Rectal smooth muscle tissue (tissue), 1 donor: ENCODE measurements around the gene ETNPPL.
A peak's percentile ranks its signal among the peaks of the same experiment; 100 is the strongest.

Experiments
- H3K27ac ChIP-seq: one replicate; pipeline ENCODE4 v1.7.0; 2013; ENCODE audit warnings: low read depth, low read length, inconsistent platforms
- H3K27me3 ChIP-seq: one replicate; pipeline ENCODE4 v1.7.0; 2013; ENCODE audit warnings: low read length; ENCODE audit not compliant: control insufficient read depth, insufficient read depth
- H3K36me3 ChIP-seq: one replicate; pipeline ENCODE4 v1.7.0; 2013; ENCODE audit warnings: low read length; ENCODE audit not compliant: control insufficient read depth, insufficient read depth
- H3K4me1 ChIP-seq: one replicate; pipeline ENCODE4 v1.7.0; 2013; ENCODE audit warnings: low read length; ENCODE audit not compliant: control insufficient read depth, insufficient read depth
- H3K4me3 ChIP-seq: one replicate; pipeline ENCODE4 v1.7.0; 2013; ENCODE audit warnings: low read length
- H3K9ac ChIP-seq: one replicate; pipeline ENCODE4 v1.7.0; 2013; ENCODE audit warnings: low read length

Gene ETNPPL

GRCh38 chr4:108783665-108784463 is 21.0 kb upstream of the ETNPPL start:
- Histone ChIP-seq H3K27me3 (no peaks in the 10 kb centered on the region), H3K4me3 (no peak overlapping the region), H3K9ac (no peak overlapping the region), H3K36me3 (no peaks in the 10 kb centered on the region), H3K4me1 (no peaks in the 10 kb centered on the region), H3K27ac (no peak overlapping the region)

- Histone ChIP-seq H3K27ac (no peak overlapping the region), H3K4me3 (no peak overlapping the region), H3K9ac (no peak overlapping the region), H3K36me3 (no peaks in the 10 kb centered on the region), H3K27me3 (no peaks in the 10 kb centered on the region), H3K4me1 (no peaks in the 10 kb centered on the region)
Observed at GRCh38 chr4:108779958-108780357, 17.1 kb upstream of the ETNPPL start.

GRCh38 chr4:108777388-108777787 is 14.5 kb upstream of the ETNPPL start:
- no peaks in the 10 kb centered on the region for H3K4me1 ChIP-seq
- H3K27me3 ChIP-seq: no peaks in the 10 kb centered on the region
- no peak overlapping the region for H3K4me3 ChIP-seq
- no peak overlapping the region for H3K9ac ChIP-seq
- no peaks in the 10 kb centered on the region for H3K36me3 ChIP-seq
- H3K27ac ChIP-seq: no peak overlapping the region

- Histone ChIP-seq H3K9ac (no peak overlapping the region), H3K27ac (no peak overlapping the region), H3K4me1 (no peaks in the 10 kb centered on the region), H3K4me3 (no peak overlapping the region), H3K36me3 (no peaks in the 10 kb centered on the region), H3K27me3 (no peaks in the 10 kb centered on the region)
Observed at GRCh38 chr4:108775921-108776320, 13.1 kb upstream of the ETNPPL start.

- Histone ChIP-seq H3K27ac (no peak overlapping the region), H3K4me1 (no peaks in the 10 kb centered on the region), H3K36me3 (no peaks in the 10 kb centered on the region), H3K27me3 (no peaks in the 10 kb centered on the region), H3K9ac (no peak overlapping the region), H3K4me3 (no peak overlapping the region)
Observed at GRCh38 chr4:108774809-108775530, 12.1 kb upstream of the ETNPPL start.

GRCh38 chr4:108772402-108772801 is 9.5 kb upstream of the ETNPPL start:
- no peak overlapping the region for H3K27ac ChIP-seq
- no peak overlapping the region for H3K4me3 ChIP-seq
- H3K36me3 ChIP-seq: no peaks in the 10 kb centered on the region
- H3K27me3 ChIP-seq: no peaks in the 10 kb centered on the region
- no peaks in the 10 kb centered on the region for H3K4me1 ChIP-seq
- H3K9ac ChIP-seq: no peak overlapping the region

GRCh38 chr4:108766058-108766457 is 3.2 kb upstream of the ETNPPL start:
- Histone ChIP-seq H3K4me1 (no peaks in the 10 kb centered on the region), H3K4me3 (no peak overlapping the region), H3K9ac (no peak overlapping the region), H3K27ac (no peak overlapping the region), H3K27me3 (no peaks in the 10 kb centered on the region), H3K36me3 (no peaks in the 10 kb centered on the region)

GRCh38 chr4:108763986-108764385 is 1.1 kb upstream of the ETNPPL start:
- no peaks in the 10 kb centered on the region for H3K27me3 ChIP-seq

GRCh38 chr4:108763226-108763593 is 357 bp upstream of the ETNPPL start:
- Histone ChIP-seq H3K27ac (no peak overlapping the region), H3K9ac (no peak overlapping the region), H3K4me1 (no peaks in the 10 kb centered on the region), H3K36me3 (no peaks in the 10 kb centered on the region), H3K4me3 (peak overlapping the region; percentile 79), H3K27me3 (no peaks in the 10 kb centered on the region)

More at GRCh38 chr4:108763986-108764385, 1.1 kb upstream of the ETNPPL start:
- Histone ChIP-seq H3K27ac (no peak overlapping the region), H3K4me1 (no peaks in the 10 kb centered on the region), H3K4me3 (no peak overlapping the region), H3K36me3 (no peaks in the 10 kb centered on the region), H3K9ac (no peak overlapping the region)

GRCh38 chr4:108758498-108758897 is 4.4 kb downstream of the ETNPPL start:
- Histone ChIP-seq H3K36me3 (no peaks in the 10 kb centered on the region), H3K27ac (no peak overlapping the region), H3K27me3 (no peaks in the 10 kb centered on the region), H3K4me1 (no peaks in the 10 kb centered on the region), H3K9ac (no peak overlapping the region), H3K4me3 (no peak overlapping the region)

GRCh38 chr4:108754327-108754726 is 8.5 kb downstream of the ETNPPL start:
- H3K9ac ChIP-seq: no peak overlapping the region
- H3K4me1 ChIP-seq: no peaks in the 10 kb centered on the region
- no peak overlapping the region for H3K4me3 ChIP-seq
- H3K36me3 ChIP-seq: no peaks in the 10 kb centered on the region
- H3K27me3 ChIP-seq: peaks cover 3% of the 10 kb centered on the region
- H3K27ac ChIP-seq: no peak overlapping the region

- Histone ChIP-seq H3K9ac (no peak overlapping the region), H3K4me1 (no peaks in the 10 kb centered on the region), H3K27ac (no peak overlapping the region), H3K4me3 (no peak overlapping the region), H3K36me3 (no peaks in the 10 kb centered on the region), H3K27me3 (peaks cover 3% of the 10 kb centered on the region)
Observed at GRCh38 chr4:108751321-108751720, 11.5 kb downstream of the ETNPPL start.

- Histone ChIP-seq H3K4me3 (no peak overlapping the region), H3K36me3 (no peaks in the 10 kb centered on the region)
Observed at GRCh38 chr4:108749119-108749518, 13.7 kb downstream of the ETNPPL start.

More at GRCh38 chr4:108749119-108749518, 13.7 kb downstream of the ETNPPL start:
- H3K9ac ChIP-seq: no peak overlapping the region
- H3K4me1 ChIP-seq: no peaks in the 10 kb centered on the region
- H3K27ac ChIP-seq: no peak overlapping the region
- peaks cover 3% of the 10 kb centered on the region for H3K27me3 ChIP-seq
